ENCODE results near the gene CHMP4A.

Gene CHMP4A

DNA sequence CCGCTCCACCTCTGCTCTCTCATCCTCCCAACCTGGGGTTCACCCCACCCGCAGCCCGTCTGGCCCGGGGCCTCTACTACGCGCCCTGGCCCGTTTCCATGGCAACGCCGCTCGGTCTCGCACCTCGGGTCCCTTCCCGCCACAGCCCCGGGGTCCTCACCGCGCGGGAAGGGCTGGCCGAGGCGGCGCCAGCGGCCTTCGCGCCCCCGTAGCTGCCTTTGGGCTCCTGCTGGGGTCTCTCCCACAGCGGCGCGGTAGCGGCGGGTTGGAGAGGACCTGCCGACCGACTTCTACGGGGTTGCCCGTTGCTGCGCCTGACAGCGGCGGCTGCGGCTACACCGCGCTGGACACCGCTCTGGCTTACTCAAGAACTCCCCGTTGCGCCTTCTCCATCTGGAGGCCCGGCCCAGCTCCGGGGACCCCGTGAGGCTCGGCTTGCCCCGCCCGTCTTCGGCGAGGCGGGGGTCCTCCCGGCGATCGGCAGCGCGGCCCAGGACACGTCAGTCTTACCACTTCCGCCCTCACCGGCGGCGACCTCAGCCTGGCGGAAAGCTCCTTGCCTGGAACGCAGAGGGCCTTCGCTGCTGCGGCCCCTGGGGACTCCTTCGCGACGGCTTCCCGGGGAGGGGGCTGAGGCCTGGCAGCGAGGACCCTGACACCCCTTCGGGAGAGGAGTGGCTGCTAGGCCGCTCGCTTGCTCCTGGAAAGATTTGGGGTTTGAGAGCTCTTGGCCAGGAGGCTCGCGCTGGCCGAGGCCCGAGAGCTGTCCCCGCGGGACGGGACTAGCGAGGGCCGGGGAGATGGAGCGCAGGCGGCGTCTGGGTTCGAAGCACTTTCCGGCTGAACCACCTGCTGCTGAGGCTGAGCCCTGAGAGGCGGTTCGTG lies 17.9 kb downstream of the CHMP4A start, which contains the start of gene TM9SF1:
Gene TM9SF1, minus strand, starts transcription at position 256 of the 885 bp plus-strand sequence. CDS start 422 bp downstream, outside the sequence.
- DNase-seq (ENCODE audit: low spot score): peak; percentile 74

GRCh38 chr14:24194873-24195185 lies 18.5 kb downstream of the CHMP4A start:
- no peak for DNase-seq (ENCODE audit: low spot score)

DNA sequence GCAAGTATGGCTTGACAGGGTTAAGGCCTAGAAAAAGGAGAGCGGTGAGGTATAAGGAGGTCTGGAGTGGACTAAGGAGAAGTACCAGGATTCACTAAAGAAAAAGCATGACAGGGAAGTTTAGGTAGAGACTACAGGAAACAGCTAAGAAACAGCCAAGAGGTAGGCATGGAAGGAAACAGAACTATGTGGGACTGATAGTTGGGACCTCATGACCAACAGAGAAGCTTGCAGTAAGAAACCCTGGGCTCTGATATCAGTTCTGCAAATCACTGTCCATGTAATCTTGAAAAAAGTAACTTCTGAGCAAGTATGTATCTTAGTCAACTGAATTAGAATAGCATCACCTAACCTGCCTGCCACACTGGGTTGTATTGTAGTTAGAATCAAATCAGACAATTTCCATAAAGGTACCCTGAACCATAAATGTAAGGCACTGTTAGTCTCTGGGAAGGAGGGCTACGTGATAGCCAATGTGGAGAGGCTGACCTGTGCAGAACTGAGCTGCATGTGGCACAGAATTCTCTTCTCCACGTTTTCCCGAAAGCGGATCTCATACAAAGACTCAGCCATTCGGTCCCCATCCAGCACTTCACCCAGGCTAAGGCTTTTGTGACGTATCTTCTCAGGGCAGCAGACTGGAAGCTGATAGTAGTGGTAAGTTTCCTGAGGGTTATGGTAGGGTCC lies 19.0 kb downstream of the CHMP4A start:
- no peak for DNase-seq (ENCODE audit: low spot score)

- no peak for DNase-seq (ENCODE audit: low spot score)
These were observed 20.4 kb downstream of the CHMP4A start for GRCh38 chr14:24192933-24193332.

GRCh38 chr14:24190416-24190815 lies 22.9 kb downstream of the CHMP4A start:
- no peak for DNase-seq (ENCODE audit: low spot score)

DNA sequence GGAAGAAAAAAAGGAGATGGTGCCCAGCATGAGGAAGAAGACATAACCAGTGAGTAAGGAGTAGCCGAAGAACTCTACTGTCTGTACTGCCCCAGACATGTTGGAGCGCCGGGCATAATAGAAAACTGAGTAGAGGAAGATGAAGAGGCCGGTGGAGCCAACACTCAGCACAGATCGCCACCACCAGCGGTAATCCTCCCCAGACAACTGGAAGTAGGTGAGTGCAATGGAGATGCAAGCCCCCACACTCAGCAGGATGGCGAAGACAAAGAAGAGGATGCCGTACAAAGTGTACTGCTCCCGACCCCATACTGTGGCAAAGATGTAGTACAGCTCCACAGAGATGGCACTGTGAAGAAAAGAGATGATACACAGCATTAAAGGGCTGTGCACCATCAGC lies 23.8 kb downstream of the CHMP4A start:
- DNase-seq (ENCODE audit: low spot score): no peak

DNA sequence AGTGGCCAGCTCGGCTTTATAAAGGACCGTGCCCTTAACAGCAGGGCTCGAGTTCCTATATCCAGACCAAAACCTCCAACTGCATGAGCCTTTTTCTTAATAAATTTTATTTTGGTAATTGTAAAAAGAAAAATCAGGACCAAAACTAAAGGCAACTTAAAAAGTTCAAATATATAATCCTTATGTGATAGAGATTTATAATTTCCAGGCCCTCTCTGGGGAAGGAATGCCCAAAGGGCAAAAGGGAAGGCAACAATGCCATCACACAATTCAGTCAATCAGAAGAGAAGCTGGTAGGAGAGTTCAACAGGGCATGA lies 24.3 kb downstream of the CHMP4A start:
- no peak for DNase-seq (ENCODE audit: low spot score)

- peak; percentile 95 for DNase-seq (ENCODE audit: low spot score)
These were observed 24.8 kb downstream of the CHMP4A start, which contains the start of gene IPO4 for GRCh38 chr14:24188251-24189058. TSS of gene IPO4 (minus strand) at chr14:24188816. CDS start at chr14:24188787, 29 bp downstream.

GRCh38 chr14:24187539-24187915 lies 25.8 kb downstream of the CHMP4A start:
- no peak for DNase-seq (ENCODE audit: low spot score)

- no peak for DNase-seq (ENCODE audit: low spot score)
These were observed 26.3 kb downstream of the CHMP4A start for GRCh38 chr14:24186831-24187538.

GRCh38 chr14:24185741-24186140 lies 27.5 kb downstream of the CHMP4A start:
- DNase-seq (ENCODE audit: low spot score): no peak

GRCh38 chr14:24185026-24185425 lies 28.3 kb downstream of the CHMP4A start:
- DNase-seq (ENCODE audit: low spot score): no peak

GRCh38 chr14:24184104-24184970 lies 29.0 kb downstream of the CHMP4A start:
- no peak for DNase-seq (ENCODE audit: low spot score)

- DNase-seq (ENCODE audit: low spot score): no peak
These were observed 30.2 kb downstream of the CHMP4A start for GRCh38 chr14:24183014-24183481.

GRCh38 chr14:24182110-24182882 lies 31.0 kb downstream of the CHMP4A start:
- no peak for DNase-seq (ENCODE audit: low spot score)

GRCh38 chr14:24181371-24182077 lies 31.8 kb downstream of the CHMP4A start:
- DNase-seq (ENCODE audit: low spot score): no peak

DNA sequence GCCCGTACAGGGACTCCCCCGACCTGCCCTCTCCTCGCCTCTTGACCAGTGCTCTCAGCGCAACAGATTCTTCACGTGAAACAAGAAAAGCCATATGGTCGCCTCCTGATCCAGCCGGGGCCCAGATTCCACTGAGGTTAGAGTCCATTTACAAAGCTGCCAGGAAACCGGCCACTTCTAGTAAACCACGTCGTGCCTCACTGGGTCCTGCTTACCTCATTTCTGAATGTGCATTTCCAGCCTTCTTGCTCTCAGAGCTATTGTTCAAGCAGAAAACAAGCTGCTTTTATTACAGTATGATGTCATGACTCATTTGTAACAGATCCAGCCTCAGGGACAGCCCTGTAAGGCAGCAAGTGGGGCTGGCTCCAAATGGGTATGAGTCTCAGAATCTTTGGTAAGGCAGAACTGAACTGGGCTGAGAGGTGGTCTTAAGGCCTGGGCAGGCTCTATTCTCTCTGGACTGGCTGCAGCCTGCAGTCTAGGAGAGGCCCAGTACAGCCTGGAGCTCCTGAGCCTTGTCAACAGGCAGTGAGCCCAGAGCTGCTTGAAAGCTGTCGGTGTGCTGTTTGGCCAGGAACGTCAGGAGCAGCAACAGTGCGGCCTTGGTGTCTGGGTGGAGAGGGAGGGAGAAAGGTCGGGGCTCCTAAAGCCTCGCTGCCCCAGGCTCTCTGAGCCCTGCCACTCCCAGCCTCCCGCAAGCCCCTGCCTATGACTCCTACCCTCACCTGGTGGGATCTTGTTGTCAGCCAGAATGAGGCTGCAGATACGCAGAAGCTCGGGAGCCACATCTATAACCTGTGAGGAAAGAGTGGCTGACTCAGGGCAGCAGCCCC lies 33.1 kb downstream of the CHMP4A start:
- DNase-seq (ENCODE audit: low spot score): peak; percentile 78

- no peak for DNase-seq (ENCODE audit: low spot score)
These were observed 33.9 kb downstream of the CHMP4A start for GRCh38 chr14:24179294-24179960.
